DMS114 treated with DMSO at 0.1 percent for 48 hours (cell line): ENCODE results near the gene NPL.

Source experiments
- DNase-seq: peaks from one replicate; lab custom pipeline; 2025; ENCODE audit not compliant: unreplicated experiment; lab: John Stamatoyannopoulos, UW

NPL gene

DNA sequence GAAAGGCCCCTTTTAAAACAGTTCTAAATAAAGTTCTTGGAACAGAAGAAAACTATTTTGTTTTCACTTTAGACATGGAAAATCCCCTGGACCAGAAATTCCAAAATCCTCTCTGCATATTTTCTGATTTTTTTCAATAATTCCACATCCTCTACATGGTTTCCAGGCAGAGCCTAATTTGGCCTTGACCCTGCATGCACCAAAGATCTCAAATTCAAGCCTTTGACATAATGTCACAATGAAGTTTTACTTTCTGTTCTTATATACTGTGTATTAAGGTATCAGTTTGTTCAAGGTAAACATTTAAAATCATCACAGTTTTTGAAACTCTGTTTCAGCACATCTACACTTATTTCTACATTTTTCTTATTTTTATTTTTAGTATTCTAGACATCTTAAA, 12.2 kb upstream of the NPL start:
- DNase-seq, result no peak

DNA sequence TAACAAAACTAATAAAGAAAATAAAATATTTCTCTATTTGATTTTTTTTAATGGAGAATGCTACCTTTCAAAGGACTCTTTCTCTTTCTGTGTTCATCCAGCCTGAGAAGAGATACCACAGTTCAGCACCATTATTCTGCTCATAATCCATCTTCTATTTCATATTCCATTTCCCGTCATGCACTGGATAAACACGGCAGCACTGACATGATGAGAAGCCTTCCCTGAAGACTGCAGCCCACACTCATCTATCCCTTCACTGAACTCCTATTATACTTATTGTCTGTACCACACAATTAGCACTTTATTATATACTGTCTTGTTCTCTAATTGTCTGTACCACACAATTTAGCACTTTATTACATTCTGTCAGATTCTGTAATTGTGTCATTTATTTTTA, 10.7 kb upstream of the NPL start:
- no peak for DNase-seq

DNA sequence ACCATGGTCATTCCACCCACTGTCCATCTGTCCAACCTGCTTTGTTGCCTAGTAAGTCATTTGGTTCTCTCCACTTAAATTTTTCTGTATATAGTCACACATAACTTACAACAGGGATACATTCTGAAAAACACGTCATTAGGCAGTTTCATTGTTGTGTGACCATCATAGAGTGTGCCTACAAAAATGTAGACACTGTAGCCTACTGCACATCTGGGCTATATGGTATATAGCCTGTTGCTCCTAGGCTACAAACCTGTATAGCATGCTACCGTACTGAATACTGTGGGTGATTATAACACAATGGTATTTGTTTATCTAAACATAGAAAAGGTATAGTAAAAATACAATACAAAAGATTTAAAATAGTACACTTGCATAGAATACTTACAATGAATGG, 10.0 kb upstream of the NPL start:
- DNase-seq, result no peak

DNA sequence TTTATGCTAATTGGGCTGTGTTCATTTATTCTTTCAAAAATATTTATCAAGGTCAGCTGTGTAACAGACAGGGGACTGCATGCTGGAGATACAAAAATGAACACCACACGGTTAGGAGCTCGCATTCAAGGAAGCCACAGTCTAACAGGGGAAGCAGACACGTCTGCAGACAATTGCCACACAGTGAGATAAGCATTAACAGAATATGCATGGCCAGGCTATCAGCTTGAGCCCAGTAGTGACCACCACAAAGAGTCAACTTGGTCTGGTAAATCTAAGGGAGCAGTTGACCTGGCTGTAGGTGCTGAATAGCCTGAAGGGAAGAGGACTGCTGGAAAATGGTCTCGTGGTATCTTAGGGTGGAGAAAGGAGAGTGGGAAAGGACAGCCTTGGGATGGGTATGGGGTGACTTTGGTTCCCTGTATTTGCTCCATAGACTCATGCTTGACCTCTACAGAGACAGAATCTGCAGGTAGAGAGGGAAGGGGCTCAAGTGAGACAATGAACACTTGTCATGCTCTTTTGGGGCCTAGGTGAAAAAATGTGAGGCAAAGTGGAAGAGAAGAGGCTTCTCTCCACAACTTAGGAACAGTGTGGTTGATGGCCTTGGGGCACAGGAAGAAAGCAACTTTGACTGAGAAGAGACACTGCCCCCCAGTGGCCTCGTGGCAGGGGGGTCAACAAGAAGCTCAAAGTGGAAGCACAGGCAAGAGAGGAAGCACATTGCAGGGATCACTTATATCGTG, 7.6 kb upstream of the NPL start:
- DNase-seq, result peak; percentile 29

DNA sequence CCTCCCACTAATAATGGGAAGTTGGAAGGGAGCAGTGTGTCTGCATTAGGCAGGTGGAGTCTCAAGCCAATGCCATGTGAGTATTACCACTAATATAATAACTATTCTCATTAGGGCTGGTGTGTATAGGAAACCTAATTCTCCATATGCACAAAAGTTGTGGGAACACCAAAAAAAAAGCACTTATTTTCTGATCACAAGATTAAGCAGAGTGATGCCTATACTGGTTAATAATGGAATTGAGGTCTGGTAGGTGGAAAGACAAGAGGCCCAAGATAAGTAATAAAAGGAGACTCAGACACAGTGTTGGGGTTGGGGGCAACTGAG, 7.0 kb upstream of the NPL start:
- no peak for DNase-seq

DNA sequence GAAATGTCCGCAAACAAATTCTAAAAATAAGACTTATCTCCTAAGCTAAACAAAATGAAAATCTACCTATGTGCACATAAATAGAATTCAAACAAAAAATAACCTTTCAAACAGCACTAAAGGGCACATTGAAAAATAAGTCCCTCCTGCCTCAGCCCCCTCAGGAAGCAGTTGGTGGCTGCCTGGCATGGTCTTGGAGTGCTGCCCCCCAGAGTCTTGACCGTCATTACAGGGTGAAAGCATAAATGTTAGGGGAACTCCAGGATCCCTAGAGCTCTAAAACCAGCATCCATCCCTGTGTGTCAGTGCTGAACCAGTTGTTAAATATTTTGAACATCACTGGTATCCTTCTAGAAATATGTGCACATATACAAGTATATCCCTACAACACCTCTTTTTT, 6.5 kb upstream of the NPL start:
- peak; percentile 2 for DNase-seq

DNA sequence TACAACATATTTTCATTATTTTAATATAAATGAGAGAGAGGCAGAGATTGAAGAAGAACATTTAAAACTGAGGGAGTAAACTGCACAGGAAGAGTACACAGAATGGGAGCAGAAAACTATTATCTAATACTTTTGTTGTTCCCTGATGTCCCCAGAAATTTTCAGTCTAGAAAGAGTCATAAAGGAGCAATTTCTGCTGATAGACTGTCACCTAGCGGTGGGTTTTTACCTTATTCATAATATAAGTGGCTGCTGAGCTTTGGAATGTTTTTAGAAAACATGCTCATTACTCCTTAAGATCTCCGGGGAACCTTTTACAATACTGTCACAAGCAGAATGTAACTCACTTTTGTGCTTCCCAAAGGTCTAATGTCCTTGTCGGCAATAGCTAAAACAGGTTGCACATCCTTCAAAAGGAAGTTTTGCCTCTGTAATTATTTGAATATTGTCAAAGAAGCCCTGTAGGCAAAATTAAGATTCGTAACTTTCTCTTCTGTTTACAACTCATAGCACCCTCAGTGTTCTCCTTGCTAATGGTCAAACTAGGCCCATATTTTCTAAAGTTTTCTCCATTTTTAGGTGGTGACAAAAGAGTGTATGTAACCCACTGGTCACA, 4.9 kb upstream of the NPL start:
- DNase-seq, result peak; percentile 54

DNA sequence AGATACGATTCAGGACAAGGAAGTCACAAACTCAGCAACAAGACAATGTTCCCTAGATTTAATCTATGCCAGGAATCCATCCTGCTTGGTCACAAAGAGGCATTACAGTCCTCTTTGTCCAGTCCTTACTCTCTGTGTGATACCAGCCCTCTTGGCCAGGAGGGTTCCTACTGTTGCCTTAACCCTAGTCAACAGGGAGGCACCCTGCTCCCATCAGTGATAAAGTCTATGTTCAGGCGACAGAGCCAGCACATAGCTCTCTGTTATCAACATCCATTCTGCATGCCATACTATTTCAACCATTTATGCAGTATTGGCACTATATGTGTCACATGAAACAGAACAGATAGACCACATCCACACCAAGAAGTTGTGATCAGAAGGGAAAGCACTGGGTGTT, 4.4 kb upstream of the NPL start:
- DNase-seq, result no peak

DNA sequence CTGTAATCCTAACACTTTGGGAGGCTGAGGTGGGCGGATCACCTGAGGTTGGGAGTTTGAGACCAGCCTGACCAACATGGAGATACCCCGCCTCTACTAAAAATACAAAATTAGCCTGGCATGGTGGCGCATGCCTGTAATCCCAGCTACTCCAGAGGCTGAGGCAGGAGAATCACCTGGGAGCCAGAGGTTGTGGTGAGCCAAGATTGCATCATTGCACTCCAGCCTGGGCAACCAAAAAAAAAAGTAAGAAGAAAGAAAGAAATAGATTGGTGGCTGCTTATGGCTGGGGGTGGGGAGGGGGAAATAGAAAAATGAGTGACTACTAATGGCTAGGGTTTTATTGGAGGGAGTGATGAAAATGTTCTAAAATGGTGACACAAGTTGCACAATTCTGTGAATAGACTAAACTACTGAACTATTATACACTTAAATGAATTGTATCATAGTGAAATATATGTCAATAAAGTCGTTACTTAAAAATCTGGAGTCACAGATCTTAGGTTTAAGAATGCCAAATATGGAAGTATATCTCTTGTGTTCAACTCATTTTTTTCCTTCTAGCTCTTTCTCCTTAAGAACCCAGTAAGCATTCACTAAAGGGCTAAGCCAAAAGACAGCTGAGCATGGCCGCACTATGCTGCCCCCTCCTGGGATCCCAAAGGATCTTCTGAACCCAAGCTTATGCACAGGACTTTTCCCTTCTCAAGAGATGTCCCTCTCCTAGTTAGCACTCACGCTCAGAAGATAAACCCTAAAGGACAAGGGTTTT, 3.2 kb upstream of the NPL start:
- peak; percentile 18 for DNase-seq

DNA sequence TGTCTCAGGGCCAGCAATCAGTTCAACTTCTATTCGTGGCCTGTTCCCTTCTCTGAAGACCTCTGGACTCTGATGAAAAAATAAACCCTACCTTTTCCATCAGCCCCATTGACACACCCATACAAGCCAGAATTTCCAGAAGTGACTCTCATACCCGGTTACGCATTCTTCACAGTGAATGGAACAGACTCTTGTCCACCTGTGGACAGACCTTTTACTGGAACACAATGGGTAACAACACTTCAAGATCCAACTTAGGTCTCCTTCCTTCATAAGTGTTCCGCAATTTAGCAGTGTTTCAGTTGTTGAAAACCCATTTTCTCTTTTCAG, 2.6 kb upstream of the NPL start:
- no peak for DNase-seq

DNA sequence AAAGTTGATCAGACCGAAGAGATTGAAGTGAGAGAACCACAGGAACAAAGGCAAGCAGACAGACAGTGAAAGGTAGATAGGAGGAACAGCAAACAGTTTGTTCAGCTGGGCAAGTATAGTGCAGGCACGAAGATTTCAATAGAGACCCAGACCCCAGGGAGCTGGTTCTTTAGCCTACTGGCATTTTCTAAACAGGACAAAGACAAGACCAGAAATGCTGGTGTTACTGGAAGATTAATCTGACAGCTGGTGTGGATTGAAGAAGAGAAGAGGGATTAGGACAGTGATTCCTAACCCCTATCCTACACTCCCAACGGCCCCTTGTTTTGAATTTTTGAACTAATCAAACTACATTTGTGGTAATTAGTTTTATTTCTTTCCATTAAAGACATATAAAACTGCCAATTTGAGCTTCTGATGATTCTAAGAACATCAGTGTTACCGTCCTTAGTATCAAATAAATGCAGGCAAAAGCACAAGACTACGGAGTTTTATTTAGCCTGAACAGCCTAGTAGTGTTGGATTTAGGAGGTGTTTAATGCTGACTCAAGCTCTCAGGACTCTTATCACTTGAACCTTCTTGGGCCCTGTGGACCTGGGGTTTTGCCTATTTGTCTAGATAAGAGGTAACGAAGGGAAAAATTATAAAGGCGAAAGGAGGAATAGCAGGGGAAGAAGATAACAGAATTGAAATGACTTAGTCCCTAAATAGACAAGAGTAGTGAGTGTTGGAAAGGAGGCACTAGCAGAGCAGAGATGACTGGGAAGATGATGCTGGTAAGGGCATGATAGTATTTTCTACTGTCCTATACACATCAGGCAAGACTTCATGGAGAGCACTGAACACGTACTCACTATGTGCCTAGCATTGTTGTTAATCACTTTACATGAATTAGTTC, 2.0 kb downstream of the NPL start:
- no peak for DNase-seq

DNA sequence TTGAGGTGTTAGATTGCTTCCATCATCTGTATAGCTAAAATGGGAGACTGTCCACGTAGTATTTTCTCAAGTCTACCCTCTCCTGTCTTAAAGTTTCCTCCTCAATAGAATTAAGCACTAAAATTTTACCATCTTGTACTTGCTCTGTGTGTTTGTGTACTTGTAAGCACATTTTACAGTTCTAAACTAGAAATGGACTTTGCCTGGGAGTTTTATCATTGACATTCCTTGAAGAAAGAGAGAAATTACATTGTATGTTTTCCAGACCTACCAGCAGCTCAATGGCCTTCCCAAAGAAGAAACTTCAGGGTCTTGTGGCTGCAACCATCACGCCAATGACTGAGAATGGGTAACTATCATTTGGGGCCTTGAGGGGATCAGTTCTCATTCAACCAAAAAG, 4.5 kb downstream of the NPL start:
- no peak for DNase-seq

DNA sequence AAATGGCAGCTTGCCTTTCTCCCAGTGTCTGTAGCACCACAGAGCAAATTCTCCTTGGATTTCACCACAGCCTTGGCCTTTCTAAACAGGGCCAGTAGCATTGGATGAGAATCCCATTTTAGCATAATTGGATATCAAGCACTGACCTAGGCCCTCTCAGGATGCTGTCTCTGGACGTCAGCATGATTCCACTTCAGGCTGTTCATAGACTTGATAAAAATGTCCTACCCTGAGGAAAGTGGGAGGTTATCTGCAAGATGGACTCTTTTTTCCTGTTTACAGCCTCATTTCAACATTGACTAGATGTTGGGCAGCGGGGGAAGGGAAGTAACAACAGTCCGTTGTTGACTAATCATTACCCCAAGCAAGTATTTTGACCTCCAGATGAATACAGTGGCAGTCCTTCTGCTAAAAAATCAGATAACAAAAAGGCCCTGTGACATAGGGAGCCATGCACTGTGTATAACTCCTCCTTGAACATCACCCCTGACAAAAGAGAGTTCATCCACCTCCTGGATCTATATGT, 5.2 kb downstream of the NPL start:
- no peak for DNase-seq

DNA sequence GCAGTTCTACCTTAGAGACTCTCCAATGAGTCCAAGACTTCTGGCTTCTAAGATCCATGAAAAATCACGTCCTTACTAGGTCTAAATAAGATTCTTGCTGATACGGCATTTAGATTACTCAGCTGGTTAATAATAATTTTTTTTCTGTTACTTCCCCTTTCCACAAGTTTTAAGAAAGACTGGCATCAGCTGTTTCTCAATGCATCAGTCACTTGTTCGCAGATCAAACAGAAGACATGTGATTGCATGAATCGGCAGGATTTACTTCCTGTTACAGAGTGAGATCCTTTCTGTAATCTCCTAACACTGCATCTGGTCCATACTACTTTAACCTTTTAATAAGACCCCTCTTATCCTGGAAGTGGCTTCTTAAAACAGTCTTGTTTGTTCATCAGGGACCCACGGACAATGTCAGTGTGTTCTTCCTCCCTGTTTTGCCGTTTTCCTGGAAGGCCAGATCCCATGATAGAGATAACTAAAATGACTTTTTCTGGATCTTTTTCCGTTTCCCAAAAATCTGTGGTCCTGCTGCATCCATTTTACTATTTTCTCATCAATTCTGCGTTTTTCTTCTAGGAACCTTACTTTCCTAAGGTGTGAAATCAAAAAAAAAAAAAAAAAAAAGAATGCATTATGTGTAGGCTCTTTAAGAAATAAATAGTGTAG, 6.1 kb downstream of the NPL start:
- DNase-seq, result no peak

DNA sequence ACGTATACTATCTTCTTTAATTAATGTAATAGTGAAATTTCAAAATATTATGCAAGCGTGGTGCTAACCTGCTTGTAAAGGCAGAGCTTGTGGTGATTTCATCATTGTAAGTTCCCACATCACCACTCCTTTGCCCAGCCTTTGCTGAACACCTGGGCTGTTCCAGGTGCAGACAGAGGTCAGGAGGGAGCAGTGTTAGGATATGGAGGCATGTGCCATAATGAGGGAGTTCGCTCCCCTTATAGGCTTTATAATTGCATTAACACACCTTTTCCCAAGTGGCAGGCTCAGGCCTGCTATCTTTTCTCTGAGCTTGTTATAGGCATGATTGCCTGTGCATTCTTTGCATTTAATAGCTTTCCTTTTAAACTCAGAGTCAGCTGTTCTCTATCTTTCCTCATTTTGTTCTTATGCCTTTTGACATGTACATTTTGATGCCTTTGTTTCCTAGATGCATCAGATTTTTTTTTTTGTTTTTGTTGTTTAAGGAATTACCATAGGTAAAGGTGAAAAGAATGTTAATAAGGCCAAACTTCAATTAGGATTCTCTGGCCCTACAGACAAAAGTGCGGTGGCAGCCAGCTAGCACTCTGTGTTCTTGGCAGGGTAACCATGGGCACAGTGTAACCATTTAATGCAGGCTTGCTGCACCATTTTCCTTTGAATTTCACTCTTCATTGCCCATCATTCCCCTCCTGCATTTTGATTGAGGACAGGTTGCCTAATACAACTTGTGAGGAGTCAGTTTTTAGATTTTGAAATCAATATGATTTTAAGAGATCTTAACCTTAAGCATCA, 12.6 kb downstream of the NPL start:
- DNase-seq, result no peak

DNA sequence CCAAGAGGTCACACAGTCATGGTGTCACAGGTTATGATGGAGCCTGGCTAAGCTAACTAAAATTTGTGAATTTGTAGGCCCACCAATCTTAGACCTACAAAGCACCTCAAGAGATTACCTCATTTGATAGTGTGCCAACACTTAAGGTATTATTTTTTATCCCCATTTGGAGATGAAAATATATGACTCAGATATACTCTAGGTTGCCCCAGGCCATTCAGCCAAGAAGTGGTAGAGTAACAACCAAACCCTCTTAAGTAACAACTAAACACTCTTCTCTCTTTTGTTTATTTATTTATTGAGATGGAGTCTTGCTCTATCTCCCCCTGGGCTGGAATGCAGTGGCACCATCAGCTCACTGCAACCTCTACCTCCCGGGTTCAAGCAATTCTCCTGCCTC, 14.3 kb downstream of the NPL start:
- DNase-seq, result no peak

DNA sequence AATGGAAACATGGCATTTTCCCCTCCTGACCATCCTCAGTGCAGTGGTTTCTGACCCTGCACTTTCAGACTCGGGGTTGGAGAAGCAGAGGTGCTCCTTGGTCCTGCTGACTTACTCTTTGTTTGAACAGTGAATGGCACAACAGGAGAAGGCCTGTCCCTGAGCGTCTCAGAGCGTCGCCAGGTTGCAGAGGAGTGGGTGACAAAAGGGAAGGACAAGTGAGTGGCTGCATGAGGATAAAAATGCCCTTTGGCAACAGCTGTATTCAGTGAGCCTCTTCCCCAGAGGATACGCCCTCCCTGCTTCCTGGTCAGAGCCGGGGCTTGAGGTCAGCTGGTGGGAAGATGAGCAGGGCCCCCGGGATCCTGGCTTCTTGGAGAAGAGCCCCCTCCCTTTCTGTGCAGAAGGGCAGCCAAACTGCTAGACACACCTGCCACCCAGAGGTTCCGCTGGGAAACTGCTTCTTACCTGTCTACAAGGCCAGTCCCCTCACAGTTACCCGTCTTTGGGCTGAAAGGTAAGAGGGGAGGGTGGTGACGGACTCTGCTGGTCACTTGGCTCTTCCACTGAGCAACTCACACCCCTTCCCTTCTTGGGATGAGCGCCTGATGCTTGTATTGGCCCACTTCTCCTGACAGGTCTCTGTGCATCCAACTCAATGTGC, 16.6 kb downstream of the NPL start:
- DNase-seq, result no peak

DNA sequence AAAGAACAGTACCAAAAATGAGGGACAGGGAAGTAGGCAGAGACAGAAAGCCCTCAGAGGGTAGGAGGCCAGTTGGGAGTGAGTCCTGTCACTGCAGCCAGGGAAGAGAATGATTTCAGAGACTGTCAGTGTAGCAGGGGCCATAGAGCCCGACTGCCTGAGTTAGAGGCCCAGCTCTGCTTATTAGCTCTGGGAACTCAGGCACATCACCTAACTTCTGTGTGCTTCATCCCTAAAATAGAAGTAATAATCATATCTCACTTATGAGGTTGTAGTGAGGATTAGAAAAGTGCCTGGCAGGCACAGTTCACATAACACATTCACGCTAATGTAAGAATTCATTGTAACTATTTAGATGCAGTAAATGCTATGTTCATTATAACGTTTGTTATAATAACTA, 18.3 kb downstream of the NPL start:
- no peak for DNase-seq

DNA sequence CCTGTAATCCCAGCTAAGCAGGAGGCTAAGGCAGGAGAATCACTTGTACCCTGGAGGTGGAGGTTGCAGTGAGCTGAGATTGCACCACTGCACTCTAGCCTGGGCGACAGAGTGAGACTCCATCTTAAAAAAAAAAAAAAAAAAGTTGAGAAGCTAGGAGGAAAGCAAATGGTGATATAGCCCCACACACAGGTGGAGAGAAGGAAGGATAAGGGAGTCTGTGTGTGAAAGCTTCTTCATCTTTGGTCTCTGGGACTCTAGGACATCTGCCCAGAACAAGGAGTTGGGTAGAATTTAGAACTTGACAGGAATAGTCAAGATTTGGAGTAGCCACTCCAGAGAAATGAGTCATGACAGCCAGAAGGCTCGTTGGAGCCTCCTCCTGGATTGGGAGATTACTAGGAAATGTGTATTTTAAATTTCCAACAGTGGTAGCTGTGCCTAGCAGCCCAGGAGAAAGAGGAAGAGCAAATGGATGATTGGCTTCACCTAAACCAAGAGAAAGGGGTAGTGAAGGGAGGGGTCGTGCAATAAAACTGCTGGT, 19.9 kb downstream of the NPL start:
- DNase-seq, result no peak
